ENCODE results near the gene DSN1. TPM values are rescaled to one million over a fixed set of nuclear protein-coding genes. Genes with fewer than 3 reads are reported as not detected.

Gene DSN1
- total and polyA plus RNA-seq, 9 of the 15 experiments (the other 6 are each of a cell fraction or from before 2014, with no cell fraction given) = 23.3 to 45.3 (median 31.1) TPM

GRCh38 chr20:36804425-36804824, 30.9 kb upstream of the DSN1 start:
- FAIRE-seq = no peak
- TF ChIP-seq OTX1 (CRISPR knock-in tag; IDR thresholded peaks at IDR 0.05) (no peak), PTBP1 (IDR thresholded peaks at IDR 0.05; ENCODE audit: low read depth, low read length) (peak; percentile 61; the same call in 1 of the 2 replicates), ZKSCAN1 (IDR thresholded peaks at IDR 0.05; ENCODE audit: low read depth, low read length) (no peak), SAFB2 (IDR thresholded peaks at IDR 0.05; ENCODE audit: borderline replicate concordance, low read depth, low read length, severe bottlenecking) (no peak), RBM25 (IDR thresholded peaks at IDR 0.05; ENCODE audit: low read depth, low read length, severe bottlenecking) (peak; percentile 88), BCOR (IDR thresholded peaks at IDR 0.05) (peak; percentile 83), ZFP36 (IDR thresholded peaks at IDR 0.05; ENCODE audit: low read depth, low read length, partially characterized antibody) (peak; percentile 89), ZFPM2 (CRISPR knock-in tag; IDR thresholded peaks at IDR 0.05) (no peak), SMARCA5 (IDR thresholded peaks at IDR 0.05) (peak; percentile 64; the same call in 1 of the 2 replicates)
- no peaks in the 10 kb centered on the region for H3K27me3 ChIP-seq (ENCODE audit: control insufficient read depth in 2 of 2, insufficient read depth in 2 of 2, low read length in 2 of 2)
- no peaks in the 10 kb centered on the region for H3K9me3 ChIP-seq (replicated peaks; ENCODE audit: control insufficient read depth, insufficient read depth, low read depth, low read length)
- H3K4me1 ChIP-seq (replicated peaks in 1 of 2; ENCODE audit: control insufficient read depth in 2 of 2, insufficient read depth in 2 of 2, low read length in 2 of 2) = peaks cover 0 to 6% of the 10 kb centered on the region in 2 experiments; a peak in 1 of 5 replicates
- WGBS (ENCODE audit: insufficient coverage, low coverage, missing lambda C conversion rate) = 83% methylated on average over 6 of the region's 7 CpGs
- no peak for DNase-seq (ENCODE audit: extremely low read depth in 1 of 4, low spot score in 3 of 4)
- no TSS peak for BruUV-seq (replicated peaks)
- ATAC-seq = no peak
- intact Hi-C loops (cut with micrococcal nuclease) (no loop called here), in situ Hi-C loops (cut with MboI) (no loop called here)
- H3K4me3 ChIP-seq = no peak overlapping the region
- H3K79me2 ChIP-seq (ENCODE audit: control insufficient read depth, insufficient read depth, low read length) = no peaks in the 10 kb centered on the region
- peaks cover 83% of the 10 kb centered on the region for H3K36me3 ChIP-seq (ENCODE audit: control insufficient read depth, insufficient read depth, low read length)
- H3K9me1 ChIP-seq (ENCODE audit: control insufficient read depth, insufficient read depth, low read length) = peaks cover 11% of the 10 kb centered on the region
- no peak overlapping the region for H3K27ac ChIP-seq (ENCODE audit: extremely low read depth, low read depth, low read length)
- H2AFZ ChIP-seq (ENCODE audit: low read depth, low read length) = no peak overlapping the region
- ChIA-PET CTCF (ENCODE audit: low intra/inter-chr PET ratio) (no interaction called here), POLR2A (interaction anchor here (0.7 to 2.0 kb wide), 2 partner anchors 31 to 361 kb away, joined by 3 to 4 read pairs; no protein-coding TSS in a partner anchor)
- peaks cover 6% of the 10 kb centered on the region; the same call in 1 of the 2 replicates for H4K20me1 ChIP-seq (replicated peaks; ENCODE audit: control insufficient read depth, insufficient read depth, low read length)
- H3K4me2 ChIP-seq (ENCODE audit: insufficient read depth, low read length) = no peak overlapping the region
- no peak overlapping the region for H3K9ac ChIP-seq (ENCODE audit: insufficient read depth in 1 of 2, low read depth in 2 of 2, low read length in 2 of 2)

Measured in K562 (cell line).